ENCODE data around the gene PAK1. TPM values are rescaled to one million over a fixed set of nuclear protein-coding genes. Genes with fewer than 3 reads are reported as not detected.

The PAK1 gene
- total and polyA plus RNA-seq, 7 experiments from 2014 or later = 15.5 to 67.2 (median 23.2) TPM

- peaks cover 0 to 57% (median 0%) of the 10 kb centered on the region in 5 donors for H3K27me3 Mint-ChIP-seq
- no peaks in the 10 kb centered on the region for H3K4me1 ChIP-seq (ENCODE audit: control insufficient read depth in 2 of 2, insufficient read depth in 2 of 2, low read length in 2 of 2)
- H3K36me3 ChIP-seq (ENCODE audit: control insufficient read depth in 2 of 3, insufficient read depth in 3 of 3, low read length in 3 of 3) = no peaks in the 10 kb centered on the region
- POLR2A ChIA-PET = interaction anchor here (0.7 to 2.0 kb wide), 2 partner anchors 12 to 60 kb away, joined by 4 to 5 read pairs; no protein-coding TSS in a partner anchor
- peak overlapping the region in 6 of 9 donors; percentile 3 to 75 (median 34) for H3K27ac Mint-ChIP-seq
- DNase-seq = peak in 1 of 9 donors; percentile 18
- H3K27ac ChIP-seq (ENCODE audit: low read depth, low read length) = no peak overlapping the region
- intact Hi-C loops (cut with micrococcal nuclease) = loop anchor here (1.0 to 10.0 kb wide), 6 partner anchors 21 to 1103 kb away; partner anchors contain the start of genes ACER3 (in 1 of the 2), INTS4 (in 1 of the 2) and NARS2 (in 1 of the 2)
- H3K9me3 Mint-ChIP-seq = peaks cover 0 to 4% (median 0%) of the 10 kb centered on the region in 11 donors
- peaks cover 12 to 29% (median 23%) of the 10 kb centered on the region in 7 donors for H3K4me1 Mint-ChIP-seq
- H3K4me3 ChIP-seq (ENCODE audit: low read length) = no peak overlapping the region
- peak overlapping the region; percentile 51 to 99 (median 88) for H3K4me3 Mint-ChIP-seq
- no peak for ATAC-seq
- CTCF ChIA-PET = interaction anchor here (0.6 to 1.7 kb wide), 3 partner anchors 18 to 424 kb away, joined by 3 to 5 read pairs (median 3); no protein-coding TSS in a partner anchor
- peaks cover 0 to 4% (median 0%) of the 10 kb centered on the region in 5 donors for H3K36me3 Mint-ChIP-seq
- no peaks in the 10 kb centered on the region for H3K27me3 ChIP-seq (ENCODE audit: control insufficient read depth in 2 of 2, insufficient read depth in 2 of 2, low read length in 2 of 2)
- H3K9me3 ChIP-seq (ENCODE audit: control insufficient read depth in 2 of 3, low read length in 3 of 3) = no peaks in the 10 kb centered on the region
Measured at GRCh38 chr11:77471558-77472193, 2.2 kb downstream of the PAK1 start.

GRCh38 chr11:77470971-77471370 lies 2.9 kb downstream of the PAK1 start:
- H3K27me3 ChIP-seq (ENCODE audit: control insufficient read depth in 2 of 2, insufficient read depth in 2 of 2, low read length in 2 of 2) = no peaks in the 10 kb centered on the region
- H3K27me3 Mint-ChIP-seq = peaks cover 0 to 56% (median 0%) of the 10 kb centered on the region in 5 donors
- DNase-seq (no peak), ATAC-seq (no peak)
- H3K4me3 Mint-ChIP-seq = peak overlapping the region in 1 of 10 donors; percentile 13
- no peaks in the 10 kb centered on the region for H3K36me3 ChIP-seq (ENCODE audit: control insufficient read depth in 2 of 3, insufficient read depth in 3 of 3, low read length in 3 of 3)
- H3K4me3 ChIP-seq (ENCODE audit: low read length) = no peak overlapping the region
- H3K4me1 Mint-ChIP-seq = peaks cover 12 to 29% (median 23%) of the 10 kb centered on the region in 7 donors
- no peaks in the 10 kb centered on the region for H3K9me3 ChIP-seq (ENCODE audit: control insufficient read depth in 2 of 3, low read length in 3 of 3)
- ChIA-PET POLR2A (interaction anchor here (0.6 to 2.0 kb wide), 2 partner anchors 11 to 60 kb away, joined by 3 to 5 read pairs; no protein-coding TSS in a partner anchor), CTCF (interaction anchor here (0.9 to 1.7 kb wide), 3 partner anchors 16 to 148 kb away, joined by 3 to 6 read pairs (median 5); no protein-coding TSS in a partner anchor)
- H3K36me3 Mint-ChIP-seq = peaks cover 0 to 4% (median 0%) of the 10 kb centered on the region in 5 donors
- intact Hi-C loops (cut with micrococcal nuclease) = loop anchor here (1.0 to 10.0 kb wide), 7 partner anchors 21 to 1104 kb away; partner anchors contain the start of genes ACER3 (in 1 of the 2), INTS4 (in 1 of the 2) and NARS2 (in 1 of the 2)
- H3K27ac ChIP-seq (ENCODE audit: low read depth, low read length) = no peak overlapping the region
- H3K9me3 Mint-ChIP-seq = peaks cover 0 to 4% (median 0%) of the 10 kb centered on the region in 11 donors
- H3K4me1 ChIP-seq (ENCODE audit: control insufficient read depth in 2 of 2, insufficient read depth in 2 of 2, low read length in 2 of 2) = no peaks in the 10 kb centered on the region
- H3K27ac Mint-ChIP-seq = peak overlapping the region in 2 of 9 donors; percentile 39 to 75

GRCh38 chr11:77470504-77470903 lies 3.4 kb downstream of the PAK1 start:
- ChIA-PET POLR2A (interaction anchor here (0.6 to 2.0 kb wide), 2 partner anchors 10 to 59 kb away, joined by 3 to 5 read pairs; no protein-coding TSS in a partner anchor), CTCF (interaction anchor here (0.6 to 1.6 kb wide), 3 partner anchors 15 to 149 kb away, joined by 3 to 6 read pairs (median 3); no protein-coding TSS in a partner anchor)
- Mint-ChIP-seq H3K27me3 (peaks cover 0 to 55% (median 0%) of the 10 kb centered on the region in 5 donors), H3K9me3 (peaks cover 0 to 4% (median 0%) of the 10 kb centered on the region in 11 donors), H3K4me1 (peaks cover 12 to 29% (median 23%) of the 10 kb centered on the region in 7 donors), H3K36me3 (peaks cover 0 to 4% (median 0%) of the 10 kb centered on the region in 5 donors), H3K27ac (no peak overlapping the region), H3K4me3 (peak overlapping the region in 1 of 10 donors; percentile 13)
- H3K27ac ChIP-seq (ENCODE audit: low read depth, low read length) = no peak overlapping the region
- H3K4me1 ChIP-seq (ENCODE audit: control insufficient read depth in 2 of 2, insufficient read depth in 2 of 2, low read length in 2 of 2) = no peaks in the 10 kb centered on the region
- H3K9me3 ChIP-seq (ENCODE audit: control insufficient read depth in 2 of 3, low read length in 3 of 3) = no peaks in the 10 kb centered on the region
- no peaks in the 10 kb centered on the region for H3K36me3 ChIP-seq (ENCODE audit: control insufficient read depth in 2 of 3, insufficient read depth in 3 of 3, low read length in 3 of 3)
- intact Hi-C loops (cut with micrococcal nuclease) = loop anchor here (1.0 to 10.0 kb wide), 6 partner anchors 59 to 1104 kb away; partner anchors contain the start of genes ACER3 (in 1 of the 2), INTS4 (in 1 of the 2) and NARS2 (in 1 of the 2)
- no peak for DNase-seq
- H3K4me3 ChIP-seq (ENCODE audit: low read length) = no peak overlapping the region
- H3K27me3 ChIP-seq (ENCODE audit: control insufficient read depth in 2 of 2, insufficient read depth in 2 of 2, low read length in 2 of 2) = no peaks in the 10 kb centered on the region
- no peak for ATAC-seq

GRCh38 chr11:77468527-77468926 lies 5.4 kb downstream of the PAK1 start:
- Mint-ChIP-seq H3K9me3 (no peaks in the 10 kb centered on the region), H3K36me3 (no peaks in the 10 kb centered on the region), H3K4me3 (no peak overlapping the region), H3K4me1 (peaks cover 6 to 18% (median 16%) of the 10 kb centered on the region in 7 donors), H3K27ac (no peak overlapping the region), H3K27me3 (peaks cover 0 to 51% (median 0%) of the 10 kb centered on the region in 5 donors)
- Histone ChIP-seq H3K27me3 (ENCODE audit: control insufficient read depth in 2 of 2, insufficient read depth in 2 of 2, low read length in 2 of 2) (no peaks in the 10 kb centered on the region), H3K4me1 (ENCODE audit: control insufficient read depth in 2 of 2, insufficient read depth in 2 of 2, low read length in 2 of 2) (no peaks in the 10 kb centered on the region), H3K4me3 (ENCODE audit: low read length) (no peak overlapping the region), H3K9me3 (ENCODE audit: control insufficient read depth in 2 of 3, low read length in 3 of 3) (no peaks in the 10 kb centered on the region), H3K36me3 (ENCODE audit: control insufficient read depth in 2 of 3, insufficient read depth in 3 of 3, low read length in 3 of 3) (no peaks in the 10 kb centered on the region), H3K27ac (ENCODE audit: low read depth, low read length) (no peak overlapping the region)
- CTCF ChIA-PET = no interaction called here
- intact Hi-C loops (cut with micrococcal nuclease) = no loop called here
- no peak for ATAC-seq
- POLR2A ChIA-PET = no interaction called here
- DNase-seq = no peak

GRCh38 chr11:77467993-77468392 lies 5.9 kb downstream of the PAK1 start:
- H3K36me3 ChIP-seq (ENCODE audit: control insufficient read depth in 2 of 3, insufficient read depth in 3 of 3, low read length in 3 of 3) = no peaks in the 10 kb centered on the region
- Mint-ChIP-seq H3K4me3 (no peak overlapping the region), H3K27ac (no peak overlapping the region), H3K4me1 (peaks cover 6 to 18% (median 16%) of the 10 kb centered on the region in 7 donors), H3K36me3 (no peaks in the 10 kb centered on the region), H3K9me3 (no peaks in the 10 kb centered on the region), H3K27me3 (peaks cover 0 to 52% (median 0%) of the 10 kb centered on the region in 5 donors)
- ChIA-PET CTCF (no interaction called here), POLR2A (no interaction called here)
- H3K9me3 ChIP-seq (ENCODE audit: control insufficient read depth in 2 of 3, low read length in 3 of 3) = no peaks in the 10 kb centered on the region
- no peak overlapping the region for H3K27ac ChIP-seq (ENCODE audit: low read depth, low read length)
- ATAC-seq (no peak), DNase-seq (no peak)
- H3K27me3 ChIP-seq (ENCODE audit: control insufficient read depth in 2 of 2, insufficient read depth in 2 of 2, low read length in 2 of 2) = no peaks in the 10 kb centered on the region
- intact Hi-C loops (cut with micrococcal nuclease) = no loop called here
- no peaks in the 10 kb centered on the region for H3K4me1 ChIP-seq (ENCODE audit: control insufficient read depth in 2 of 2, insufficient read depth in 2 of 2, low read length in 2 of 2)
- H3K4me3 ChIP-seq (ENCODE audit: low read length) = no peak overlapping the region

GRCh38 chr11:77467233-77467632 lies 6.7 kb downstream of the PAK1 start:
- DNase-seq = no peak
- ATAC-seq = no peak
- H3K27ac ChIP-seq (ENCODE audit: low read depth, low read length) = no peak overlapping the region
- no peaks in the 10 kb centered on the region for H3K9me3 Mint-ChIP-seq
- H3K36me3 ChIP-seq (ENCODE audit: control insufficient read depth in 2 of 3, insufficient read depth in 3 of 3, low read length in 3 of 3) = no peaks in the 10 kb centered on the region
- H3K4me3 Mint-ChIP-seq = no peak overlapping the region
- ChIA-PET CTCF (no interaction called here), POLR2A (no interaction called here)
- H3K9me3 ChIP-seq (ENCODE audit: control insufficient read depth in 2 of 3, low read length in 3 of 3) = no peaks in the 10 kb centered on the region
- no peaks in the 10 kb centered on the region for H3K4me1 ChIP-seq (ENCODE audit: control insufficient read depth in 2 of 2, insufficient read depth in 2 of 2, low read length in 2 of 2)
- H3K27me3 ChIP-seq (ENCODE audit: control insufficient read depth in 2 of 2, insufficient read depth in 2 of 2, low read length in 2 of 2) = no peaks in the 10 kb centered on the region
- peaks cover 0 to 47% (median 0%) of the 10 kb centered on the region in 5 donors for H3K27me3 Mint-ChIP-seq
- H3K4me1 Mint-ChIP-seq = peaks cover 6 to 15% (median 10%) of the 10 kb centered on the region in 7 donors
- no peak overlapping the region for H3K27ac Mint-ChIP-seq
- H3K4me3 ChIP-seq (ENCODE audit: low read length) = no peak overlapping the region
- intact Hi-C loops (cut with micrococcal nuclease) = no loop called here
- H3K36me3 Mint-ChIP-seq = no peaks in the 10 kb centered on the region
